Neural cell (in vitro differentiated cells): ENCODE measurements around the gene MCM3AP. TPM values are rescaled to one million over a fixed set of nuclear protein-coding genes. Genes with fewer than 3 reads are reported as not detected.

ENCODE experiments used
- H2AFZ ChIP-seq: fragments of 200-600, 300-800 bp; sonication (generic), shearing (Covaris generic); 2 replicates; pipeline ENCODE4 v1.6.0; 2014; ENCODE audit warnings: low read depth, mild to moderate bottlenecking, antibody characterized with exemption, low read length, moderate library complexity
- H3F3A ChIP-seq: fragments of 200-600 bp; shearing (Covaris generic); 2 replicates; pipeline ENCODE4 v1.6.1; 2016; ENCODE audit warnings: mild to moderate bottlenecking, moderate library complexity, mixed read lengths, antibody characterized with exemption, low read length; ENCODE audit not compliant: insufficient read depth, poor library complexity, severe bottlenecking
- H3K27ac ChIP-seq: fragments of 200-600, 300-800 bp; sonication (generic), shearing (Covaris generic); 2 replicates; pipeline ENCODE4 v1.5.1; 2014; ENCODE audit warnings: mild to moderate bottlenecking, low read length, moderate library complexity
- H3K27me3 ChIP-seq: fragments of 300-800, 200-600 bp; sonication (generic), shearing (Covaris generic); 2 replicates; pipeline ENCODE4 v1.6.0; 2014; ENCODE audit warnings: mild to moderate bottlenecking, low read depth, low read length, moderate library complexity; ENCODE audit not compliant: insufficient read depth
- H3K36me3 ChIP-seq: fragments of 300-800, 200-600 bp; sonication (generic), shearing (Covaris generic); 2 replicates; pipeline ENCODE4 v1.5.1; 2014; ENCODE audit warnings: mild to moderate bottlenecking, antibody characterized with exemption, low read length, moderate library complexity; ENCODE audit not compliant: insufficient read depth
- H3K4me2 ChIP-seq: fragments of 300-800, 200-600 bp; sonication (generic), shearing (Covaris generic); 2 replicates; pipeline ENCODE4 v1.6.0; 2014; ENCODE audit warnings: mild to moderate bottlenecking, low read length
- H3K4me3 ChIP-seq: fragments of 300-800, 200-600 bp; sonication (generic), shearing (Covaris generic); 2 replicates; pipeline ENCODE4 v1.5.1; 2014; ENCODE audit warnings: mild to moderate bottlenecking, low read length, moderate library complexity
- H3K79me2 ChIP-seq: fragments of 200-600 bp; shearing (Covaris generic); replicated peaks from 2 replicates; pipeline ENCODE4 v1.6.0; 2014; ENCODE audit warnings: mild to moderate bottlenecking, low read length, moderate library complexity; ENCODE audit not compliant: insufficient read depth
- H3K9ac ChIP-seq: fragments of 300-800, 200-600 bp; sonication (generic), shearing (Covaris generic); 2 replicates; pipeline ENCODE4 v1.6.1; 2016; ENCODE audit warnings: mild to moderate bottlenecking, low read length, mixed read lengths
- H3K9me2 ChIP-seq: fragments of 200-600 bp; shearing (Covaris generic); 2 replicates; pipeline ENCODE4 v1.6.1; 2016; ENCODE audit warnings: mild to moderate bottlenecking, low read length, mixed read lengths; ENCODE audit not compliant: insufficient read depth
- H3K9me3 ChIP-seq: fragments of 200-600, 300-800 bp; sonication (generic), shearing (Covaris generic); 2 replicates; pipeline ENCODE4 v1.6.1; 2016; ENCODE audit warnings: mild to moderate bottlenecking, mixed run types, low read length, moderate library complexity, mixed read lengths
- H4K20me1 ChIP-seq: fragments of 200-600 bp; shearing (Covaris generic); 2 replicates; pipeline ENCODE4 v1.6.1; 2016; ENCODE audit warnings: mild to moderate bottlenecking, mixed run types; ENCODE audit not compliant: insufficient read depth
- EP300 ChIP-seq: fragments of 450-650 bp; conservative IDR thresholded peaks from 2 replicates; pipeline ENCODE4 v1.6.1; 2014; ENCODE audit warnings: antibody characterized with exemption, mild to moderate bottlenecking, moderate library complexity; ENCODE audit not compliant: poor library complexity, severe bottlenecking
- EZH2 ChIP-seq: fragments of 200-600, 300-800 bp; shearing (Covaris generic), sonication (generic); IDR thresholded peaks from 2 replicates; pipeline ENCODE4 v1.6.1; 2014; ENCODE audit warnings: antibody characterized with exemption, low read length, borderline replicate concordance, mild to moderate bottlenecking; ENCODE audit not compliant: insufficient read depth, poor library complexity, severe bottlenecking
- MXI1 ChIP-seq: fragments of 450-650 bp; conservative IDR thresholded peaks from 2 replicates; pipeline ENCODE4 v1.6.1; 2014; ENCODE audit warnings: antibody characterized with exemption, mild to moderate bottlenecking; ENCODE audit not compliant: poor library complexity, severe bottlenecking
- POLR2AphosphoS5 ChIP-seq: IDR thresholded peaks from 2 replicates; pipeline ENCODE4 v1.6.1; 2012
- RAD21 ChIP-seq: fragments of 450-650 bp; conservative IDR thresholded peaks from 2 replicates; pipeline ENCODE4 v1.6.1; 2014; ENCODE audit warnings: antibody characterized with exemption, mild to moderate bottlenecking, moderate library complexity
- REST ChIP-seq: IDR thresholded peaks from 2 replicates; pipeline ENCODE4 v1.6.1; 2012; ENCODE audit warnings: borderline replicate concordance
- SMC3 ChIP-seq: fragments of 450-650 bp; conservative IDR thresholded peaks from 2 replicates; pipeline ENCODE4 v1.6.1; 2014; ENCODE audit warnings: antibody characterized with exemption, mild to moderate bottlenecking, moderate library complexity; ENCODE audit not compliant: poor library complexity
- TAF1 ChIP-seq: IDR thresholded peaks from 2 replicates; pipeline ENCODE4 v1.6.1; 2012; ENCODE audit warnings: low read depth
- polyA plus RNA-seq: library from polyadenylated mRNA; depleted of rRNA; stranded (reverse); fragments of >200 nt; gene quantifications from 2 replicates; pipeline ENCODE4 v1.2.3, GENCODE V29; 2014
- TF ChIP-seq, protein P1 (sequence below): fragments of 450-650 bp; IDR thresholded peaks from 2 replicates; pipeline ENCODE4 v1.5.1; 2014; ENCODE audit warnings: antibody characterized with exemption, mild to moderate bottlenecking, moderate library complexity; ENCODE audit not compliant: poor library complexity, severe bottlenecking

The MCM3AP gene
- polyA plus RNA-seq, 1 donor from 2014 or later = 74.2 TPM

DNA sequence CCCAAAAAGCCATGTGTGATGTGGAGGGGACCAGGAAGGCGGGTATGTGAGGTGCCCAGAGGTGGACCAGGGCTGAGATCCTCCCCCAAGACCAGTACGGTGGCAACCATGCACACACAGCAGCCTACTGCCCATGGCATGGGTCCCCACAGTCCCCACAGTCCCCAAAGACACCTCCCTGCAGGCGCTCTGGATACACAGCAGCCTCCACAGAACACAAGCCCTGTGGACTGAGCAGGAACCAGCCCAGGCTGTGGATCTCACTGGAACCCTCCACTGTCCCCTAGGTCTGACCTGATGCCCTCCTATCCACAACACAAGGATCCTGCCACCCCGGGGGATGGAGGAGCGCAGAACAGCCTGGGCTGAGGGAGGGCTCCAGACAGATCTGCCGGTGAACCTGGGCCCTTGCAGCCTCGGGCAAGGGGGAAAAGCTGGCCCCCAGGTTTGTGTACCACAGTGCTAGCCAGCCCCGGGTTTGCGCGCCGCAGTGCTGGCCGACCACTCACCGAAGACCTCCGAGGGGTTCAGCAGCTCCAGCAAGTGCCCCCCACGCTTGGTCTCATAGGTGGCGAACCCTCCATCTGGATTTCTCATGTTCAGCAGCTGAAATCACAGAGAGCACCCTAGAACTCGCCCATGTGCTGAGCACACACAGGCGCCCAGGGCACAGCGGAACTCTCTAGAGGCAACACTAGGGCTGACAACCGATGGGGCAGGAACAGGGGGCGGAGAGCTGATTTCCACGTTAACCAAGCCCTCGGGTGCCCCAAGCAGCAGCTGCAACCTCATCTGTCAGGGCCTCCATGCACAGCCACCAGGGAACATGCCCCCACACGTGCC lies 79.0 kb downstream of the MCM3AP start:
- TF ChIP-seq SMC3 = no peak
- no peak for TF ChIP-seq MXI1
- no peak for TF ChIP-seq TAF1
- no peak for TF ChIP-seq EP300
- no peak for TF ChIP-seq EZH2
- TF ChIP-seq, protein P1, sequence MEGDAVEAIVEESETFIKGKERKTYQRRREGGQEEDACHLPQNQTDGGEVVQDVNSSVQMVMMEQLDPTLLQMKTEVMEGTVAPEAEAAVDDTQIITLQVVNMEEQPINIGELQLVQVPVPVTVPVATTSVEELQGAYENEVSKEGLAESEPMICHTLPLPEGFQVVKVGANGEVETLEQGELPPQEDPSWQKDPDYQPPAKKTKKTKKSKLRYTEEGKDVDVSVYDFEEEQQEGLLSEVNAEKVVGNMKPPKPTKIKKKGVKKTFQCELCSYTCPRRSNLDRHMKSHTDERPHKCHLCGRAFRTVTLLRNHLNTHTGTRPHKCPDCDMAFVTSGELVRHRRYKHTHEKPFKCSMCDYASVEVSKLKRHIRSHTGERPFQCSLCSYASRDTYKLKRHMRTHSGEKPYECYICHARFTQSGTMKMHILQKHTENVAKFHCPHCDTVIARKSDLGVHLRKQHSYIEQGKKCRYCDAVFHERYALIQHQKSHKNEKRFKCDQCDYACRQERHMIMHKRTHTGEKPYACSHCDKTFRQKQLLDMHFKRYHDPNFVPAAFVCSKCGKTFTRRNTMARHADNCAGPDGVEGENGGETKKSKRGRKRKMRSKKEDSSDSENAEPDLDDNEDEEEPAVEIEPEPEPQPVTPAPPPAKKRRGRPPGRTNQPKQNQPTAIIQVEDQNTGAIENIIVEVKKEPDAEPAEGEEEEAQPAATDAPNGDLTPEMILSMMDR = no peak
- TF ChIP-seq POLR2AphosphoS5 = no peak
- no peak for TF ChIP-seq REST
- no peak for TF ChIP-seq RAD21
- Histone ChIP-seq H4K20me1 (no peaks in the 10 kb centered on the region), H3K27me3 (no peaks in the 10 kb centered on the region), H3K9me3 (no peaks in the 10 kb centered on the region), H3K79me2 (no peaks in the 10 kb centered on the region), H2AFZ (no peak overlapping the region), H3K27ac (no peak overlapping the region), H3K36me3 (no peaks in the 10 kb centered on the region), H3K4me2 (no peak overlapping the region), H3F3A (no peaks in the 10 kb centered on the region), H3K9ac (no peak overlapping the region), H3K4me3 (no peak overlapping the region), H3K9me2 (no peaks in the 10 kb centered on the region)

DNA sequence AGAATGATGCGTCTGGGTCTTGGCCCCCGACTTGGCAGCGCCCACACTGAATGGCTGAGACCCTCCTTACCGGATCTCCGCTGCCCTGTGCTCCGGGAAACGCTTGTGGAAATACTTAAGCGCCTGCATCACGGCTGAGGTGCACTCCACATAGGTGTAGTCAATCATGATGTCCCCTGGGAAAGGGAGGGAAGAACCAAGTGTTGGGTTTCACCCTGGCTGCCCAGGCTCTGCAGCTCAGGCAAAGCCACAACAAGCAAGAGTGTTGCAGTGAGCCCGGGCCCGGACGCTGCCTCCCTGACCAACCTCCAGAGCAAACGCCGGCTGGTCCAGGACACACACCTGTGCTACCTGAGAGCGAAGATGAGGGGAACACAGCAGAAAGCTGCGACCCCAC lies 79.6 kb downstream of the MCM3AP start:
- no peaks in the 10 kb centered on the region for H3K79me2 ChIP-seq
- H4K20me1 ChIP-seq = no peaks in the 10 kb centered on the region
- H3K27ac ChIP-seq = no peak overlapping the region
- no peaks in the 10 kb centered on the region for H3F3A ChIP-seq
- TF ChIP-seq EZH2 (no peak), TAF1 (no peak), REST (no peak), EP300 (no peak), MXI1 (no peak), SMC3 (no peak), RAD21 (no peak), POLR2AphosphoS5 (no peak)
- TF ChIP-seq, protein P1 = no peak
- H3K9ac ChIP-seq = no peak overlapping the region
- H3K9me3 ChIP-seq = no peaks in the 10 kb centered on the region
- H2AFZ ChIP-seq = no peak overlapping the region
- H3K36me3 ChIP-seq = no peaks in the 10 kb centered on the region
- no peaks in the 10 kb centered on the region for H3K9me2 ChIP-seq
- H3K27me3 ChIP-seq = no peaks in the 10 kb centered on the region
- no peak overlapping the region for H3K4me3 ChIP-seq
- H3K4me2 ChIP-seq = no peak overlapping the region
